DND-41 (cell line): ENCODE data around the gene ITSN1.

ENCODE experiments used
- ATAC-seq: fragments of 200-7000 bp; cut with Tn5 transposase; 3 replicates; pipeline ENCODE4 v1.9.1; 2021; ENCODE audit warnings: low read depth; ENCODE audit not compliant: insufficient read depth
- DNase-seq: peaks from one replicate; pipeline ENCODE4 v3.0.0-alpha.2; 2020
- H2AFZ ChIP-seq: 2 replicates; pipeline ENCODE4 v1.6.0; 2012; ENCODE audit warnings: low read depth, low read length
- H3K27ac ChIP-seq: 2 replicates; pipeline ENCODE4 v1.5.1; 2012; ENCODE audit warnings: low read length, inconsistent platforms
- H3K27me3 ChIP-seq: fragments of 200-600 bp; sonication (generic); 2 replicates; pipeline ENCODE4 v1.6.0; 2012; ENCODE audit warnings: low read length, mild to moderate bottlenecking, inconsistent platforms; ENCODE audit not compliant: insufficient read depth, poor library complexity
- H3K36me3 ChIP-seq: 2 replicates; pipeline ENCODE4 v1.5.1; 2012; ENCODE audit warnings: low read length, inconsistent platforms; ENCODE audit not compliant: insufficient read depth
- H3K4me1 ChIP-seq: 2 replicates; pipeline ENCODE4 v1.5.1; 2012; ENCODE audit warnings: mild to moderate bottlenecking, low read length; ENCODE audit not compliant: insufficient read depth
- H3K4me2 ChIP-seq: 2 replicates; pipeline ENCODE4 v1.6.0; 2012; ENCODE audit warnings: mild to moderate bottlenecking, moderate library complexity, low read length, inconsistent platforms; ENCODE audit not compliant: insufficient read depth
- H3K4me3 ChIP-seq, 2 experiments: fragments of 200-600 bp in 1 of 2; shearing (Covaris generic) in 1 of 2; 2 replicates each; pipeline ENCODE4 v1.5.1; 2012 to 2016; ENCODE audit warnings: inconsistent platforms in 2 of 2, low read length in 2 of 2, mild to moderate bottlenecking in 2 of 2, low read depth in 1 of 2, moderate library complexity in 1 of 2
- H3K79me2 ChIP-seq: 2 replicates; pipeline ENCODE4 v1.6.0; 2012; ENCODE audit warnings: low read length, inconsistent platforms; ENCODE audit not compliant: insufficient read depth
- H3K9ac ChIP-seq: 2 replicates; pipeline ENCODE4 v1.6.0; 2012; ENCODE audit warnings: low read depth, mild to moderate bottlenecking, inconsistent platforms, low read length, moderate library complexity
- H3K9me3 ChIP-seq: 2 replicates; pipeline ENCODE4 v1.5.1; 2012; ENCODE audit warnings: low read length, moderate library complexity, mild to moderate bottlenecking, inconsistent platforms; ENCODE audit not compliant: insufficient read depth, severe bottlenecking
- H4K20me1 ChIP-seq: 2 replicates; pipeline ENCODE4 v1.6.0; 2012; ENCODE audit warnings: low read length; ENCODE audit not compliant: insufficient read depth
- CTCF ChIP-seq: IDR thresholded peaks from 2 replicates; pipeline ENCODE4 v1.5.1; 2012; ENCODE audit warnings: borderline replicate concordance, low read length, moderate library complexity, mild to moderate bottlenecking; ENCODE audit not compliant: poor library complexity, severe bottlenecking; ENCODE audit errors: extremely low read depth
- EZH2 ChIP-seq: IDR thresholded peaks from 3 replicates; pipeline ENCODE4 v1.6.1; 2012; ENCODE audit warnings: borderline replicate concordance, low read depth, mild to moderate bottlenecking, moderate library complexity, low read length, inconsistent platforms; ENCODE audit not compliant: severe bottlenecking

The ITSN1 gene

GRCh38 chr21:33834801-33835500 lies 192.7 kb downstream of the ITSN1 start:
- Histone ChIP-seq H3K9ac (no peak overlapping the region), H3K36me3 (no peaks in the 10 kb centered on the region), H3K4me3 (no peak overlapping the region), H4K20me1 (no peaks in the 10 kb centered on the region), H2AFZ (no peak overlapping the region), H3K27me3 (no peaks in the 10 kb centered on the region), H3K4me1 (no peaks in the 10 kb centered on the region), H3K4me2 (no peak overlapping the region), H3K9me3 (no peaks in the 10 kb centered on the region), H3K27ac (no peak overlapping the region), H3K79me2 (no peaks in the 10 kb centered on the region)
- TF ChIP-seq CTCF: no peak
- no peak for TF ChIP-seq EZH2
- ATAC-seq (no peak), DNase-seq (no peak)

GRCh38 chr21:33835920-33836319 lies 193.6 kb downstream of the ITSN1 start:
- no peak overlapping the region for H2AFZ ChIP-seq
- no peak for ATAC-seq

GRCh38 chr21:33836408-33836807 lies 194.1 kb downstream of the ITSN1 start:
- no peak overlapping the region for H3K4me2 ChIP-seq
- H4K20me1 ChIP-seq: no peaks in the 10 kb centered on the region
- TF ChIP-seq CTCF (no peak), EZH2 (no peak)
- H3K36me3 ChIP-seq: no peaks in the 10 kb centered on the region
- H3K4me3 ChIP-seq: no peak overlapping the region
- no peaks in the 10 kb centered on the region for H3K27me3 ChIP-seq
- no peak for DNase-seq
- H3K79me2 ChIP-seq: no peaks in the 10 kb centered on the region
- no peak for ATAC-seq
- H3K27ac ChIP-seq: no peak overlapping the region
- H2AFZ ChIP-seq: no peak overlapping the region
- H3K4me1 ChIP-seq: no peaks in the 10 kb centered on the region
- no peaks in the 10 kb centered on the region for H3K9me3 ChIP-seq
- H3K9ac ChIP-seq: no peak overlapping the region

More at GRCh38 chr21:33835920-33836319, 193.6 kb downstream of the ITSN1 start:
- Histone ChIP-seq H3K27me3 (no peaks in the 10 kb centered on the region), H3K9ac (no peak overlapping the region), H3K79me2 (no peaks in the 10 kb centered on the region), H3K27ac (no peak overlapping the region), H3K36me3 (no peaks in the 10 kb centered on the region), H3K4me1 (no peaks in the 10 kb centered on the region), H4K20me1 (no peaks in the 10 kb centered on the region), H3K4me2 (no peak overlapping the region), H3K9me3 (no peaks in the 10 kb centered on the region), H3K4me3 (no peak overlapping the region)
- TF ChIP-seq EZH2 (no peak), CTCF (no peak)
- no peak for DNase-seq
